Ovary (tissue), 9 donors: ENCODE results near the gene TPX2. TPM values are rescaled to one million over a fixed set of nuclear protein-coding genes. Genes with fewer than 3 reads are reported as not detected.

ENCODE experiments used
- DNase-seq, 5 donors: peaks; one replicate each; pipeline ENCODE4 v3.0.0-alpha.2; 2019 to 2020
- H3K27ac ChIP-seq, 2 donors: fragments of 200-600 bp; one replicate each; pipeline versions ENCODE4 v1.5.1 to v1.8.0; 2019 to 2022
- H3K27me3 ChIP-seq: fragments of 200-600 bp; one replicate; pipeline ENCODE4 v1.8.0; 2022
- H3K36me3 ChIP-seq: fragments of 200-600 bp; sonication (generic); one replicate; pipeline ENCODE4 v1.5.1; 2019
- H3K4me1 ChIP-seq: one replicate; pipeline ENCODE4 v1.8.1; 2013; ENCODE audit warnings: mild to moderate bottlenecking, moderate library complexity; ENCODE audit not compliant: insufficient read depth
- H3K4me3 ChIP-seq: fragments of 200-600 bp; sonication (generic); one replicate; pipeline ENCODE4 v1.5.1; 2017
- H3K9me3 ChIP-seq, 2 donors: fragments of 200-600 bp in 1 of 2; sonication (generic) in 1 of 2; one replicate each; pipeline versions ENCODE4 v1.5.1 to v1.8.1; 2013 to 2019; ENCODE audit warnings: mild to moderate bottlenecking in 1 of 2, moderate library complexity in 1 of 2
- EP300 ChIP-seq: sonication (generic); formaldehyde crosslinking; IDR thresholded peaks from one replicate; pipeline ENCODE4 v1.6.1; 2017; ENCODE audit warnings: antibody characterized with exemption
- POLR2A ChIP-seq: fragments of 450-650 bp; IDR thresholded peaks from one replicate; pipeline ENCODE4 v1.6.1; 2017; ENCODE audit warnings: antibody characterized with exemption, mild to moderate bottlenecking, moderate library complexity
- WGBS, 3 donors: extraction: QIAGEN DNeasy Blood & Tissue Kit in 1 of 3; methylation state at CpG; one replicate each; pipeline versions ENCODE4 v1.1.5 to v1.1.7; 2013 to 2017; 5-methylcytosine and 5-hydroxymethylcytosine counted together
- intact Hi-C, 4 donors: fragments of 100-400 bp; cut with DNase I; formaldehyde crosslinking; loops; one replicate each; pipeline versions ENCODE4 v1.11.0 to v1.15.1; 2022 to 2023
- polyA plus RNA-seq, 2 donors: library from polyadenylated mRNA; stranded (reverse); fragments of 200-250 nt in 1 of 2; fragments of 350-450 nt in 1 of 2; fragmentation: Illumina TruSeq in 1 of 2; extraction: RNeasy Lipid Tissue Mini Kit (QIAGEN cat#74804) in 1 of 2; gene quantifications; one replicate each; pipeline ENCODE4 v1.2.3, GENCODE V29; 2013 to 2014
- total RNA-seq, 7 donors: library from RNA; depleted of rRNA in 2 of 7; stranded (reverse); fragments of >200 nt in 2 of 7; fragmentation: NEBNext Ultra II Directional in 3 of 7; extraction: Animal tissue kit (Norgen Biotek cat#: 25700) in 3 of 7; gene quantifications; one replicate each; pipeline versions ENCODE4 v1.1.0 to v1.2.4, GENCODE V29; 2016 to 2023
- TF ChIP-seq, protein P1 (sequence below), 3 donors: fragments of 450-650 bp in 2 of 3; fragments of 200-600 bp in 1 of 3; IDR thresholded peaks; one replicate each; pipeline versions ENCODE4 v1.5.1 to v1.8.0; 2016 to 2022; ENCODE audit warnings: antibody characterized with exemption in 3 of 3, mild to moderate bottlenecking in 1 of 3
- donor health status: DM: no; HTN: no; CAD: no; lungs with moderate emphysema.
- donor health status: DM: no; HTN: no; CAD: no.
- donor health status: Bipolar disorder and iron deficiency.
- donor health status: DM: yes; HTN: yes; CAD: no.
- donor health status: DM: no; HTN: no; CAD: no.
- donor health status: DM: yes; HTN: yes; CAD: no.

TPX2 gene
- total and polyA plus RNA-seq, 9 donors = 0.10 to 5.2 (median 0.91) TPM

GRCh38 chr20:31843288-31843687 lies 104.2 kb downstream of the TPX2 start:
- H3K4me3 ChIP-seq = no peak overlapping the region
- no peaks in the 10 kb centered on the region for H3K36me3 ChIP-seq
- DNase-seq = no peak
- H3K9me3 ChIP-seq = no peaks in the 10 kb centered on the region
- whole genome bisulfite sequencing, 3 donors = 47 to 68% (median 48%) methylated on average over 6 of the region's 6 CpGs
- intact Hi-C loops = no loop called here
- peak overlapping the region; percentile 14 to 58 for H3K27ac ChIP-seq
- peaks cover 38% of the 10 kb centered on the region for H3K4me1 ChIP-seq
- H3K27me3 ChIP-seq = no peaks in the 10 kb centered on the region
- no peak for TF ChIP-seq EP300

GRCh38 chr20:31843881-31844280 lies 104.8 kb downstream of the TPX2 start:
- H3K4me1 ChIP-seq = peaks cover 37% of the 10 kb centered on the region
- 62 to 65% (median 64%) methylated on average over 5 of the region's 5 CpGs for WGBS, 3 donors
- intact Hi-C loops = no loop called here

DNA sequence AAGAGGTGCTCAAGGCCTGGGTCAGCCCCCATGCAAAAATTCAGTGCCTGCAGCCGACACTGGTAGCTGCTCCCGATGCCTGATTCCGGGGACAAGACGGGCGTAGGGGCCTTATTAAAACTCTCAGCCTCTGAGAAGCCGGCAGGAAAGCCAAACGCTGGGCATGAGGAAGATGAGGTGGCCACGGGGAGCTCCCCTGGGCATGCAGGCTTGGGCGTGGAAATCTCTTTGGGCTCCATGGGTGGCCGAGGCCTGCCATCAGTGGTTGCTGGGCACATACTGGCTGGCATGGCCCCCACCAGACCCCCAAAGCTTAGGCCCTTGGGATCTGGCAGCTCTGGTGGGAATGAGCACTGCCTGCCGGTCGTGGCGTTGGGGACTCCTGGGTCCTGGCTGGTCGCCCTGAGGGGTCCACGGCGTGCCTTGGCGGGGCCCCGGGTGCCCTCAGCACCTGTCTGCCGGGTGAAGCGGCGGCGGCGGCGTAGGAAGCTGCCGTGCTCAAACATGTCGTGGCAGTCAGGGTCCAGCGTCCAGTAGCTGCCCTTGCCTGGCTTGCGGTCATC lies 105.7 kb downstream of the TPX2 start:
- Histone ChIP-seq H3K27ac (peak overlapping the region in 1 of 2 donors; percentile 21), H3K4me1 (peaks cover 37% of the 10 kb centered on the region), H3K4me3 (no peak overlapping the region), H3K9me3 (no peaks in the 10 kb centered on the region), H3K27me3 (no peaks in the 10 kb centered on the region), H3K36me3 (no peaks in the 10 kb centered on the region)
- 59 to 75% (median 70%) methylated on average over 28 of the region's 28 CpGs for WGBS, 3 donors
- TF ChIP-seq EP300 (no peak), POLR2A (no peak)
- TF ChIP-seq, protein P1, sequence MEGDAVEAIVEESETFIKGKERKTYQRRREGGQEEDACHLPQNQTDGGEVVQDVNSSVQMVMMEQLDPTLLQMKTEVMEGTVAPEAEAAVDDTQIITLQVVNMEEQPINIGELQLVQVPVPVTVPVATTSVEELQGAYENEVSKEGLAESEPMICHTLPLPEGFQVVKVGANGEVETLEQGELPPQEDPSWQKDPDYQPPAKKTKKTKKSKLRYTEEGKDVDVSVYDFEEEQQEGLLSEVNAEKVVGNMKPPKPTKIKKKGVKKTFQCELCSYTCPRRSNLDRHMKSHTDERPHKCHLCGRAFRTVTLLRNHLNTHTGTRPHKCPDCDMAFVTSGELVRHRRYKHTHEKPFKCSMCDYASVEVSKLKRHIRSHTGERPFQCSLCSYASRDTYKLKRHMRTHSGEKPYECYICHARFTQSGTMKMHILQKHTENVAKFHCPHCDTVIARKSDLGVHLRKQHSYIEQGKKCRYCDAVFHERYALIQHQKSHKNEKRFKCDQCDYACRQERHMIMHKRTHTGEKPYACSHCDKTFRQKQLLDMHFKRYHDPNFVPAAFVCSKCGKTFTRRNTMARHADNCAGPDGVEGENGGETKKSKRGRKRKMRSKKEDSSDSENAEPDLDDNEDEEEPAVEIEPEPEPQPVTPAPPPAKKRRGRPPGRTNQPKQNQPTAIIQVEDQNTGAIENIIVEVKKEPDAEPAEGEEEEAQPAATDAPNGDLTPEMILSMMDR (IDR thresholded peaks at IDR 0.05) = no peak
- no peak for DNase-seq
- intact Hi-C loops = no loop called here

More at GRCh38 chr20:31843881-31844280, 104.8 kb downstream of the TPX2 start:
- Histone ChIP-seq H3K9me3 (no peaks in the 10 kb centered on the region), H3K4me3 (no peak overlapping the region), H3K27ac (peak overlapping the region in 1 of 2 donors; percentile 58), H3K36me3 (no peaks in the 10 kb centered on the region), H3K27me3 (no peaks in the 10 kb centered on the region)
- TF ChIP-seq, protein P1 (IDR thresholded peaks at IDR 0.05) = no peak
- no peak for TF ChIP-seq POLR2A
- TF ChIP-seq EP300 = no peak
- DNase-seq = no peak

DNA sequence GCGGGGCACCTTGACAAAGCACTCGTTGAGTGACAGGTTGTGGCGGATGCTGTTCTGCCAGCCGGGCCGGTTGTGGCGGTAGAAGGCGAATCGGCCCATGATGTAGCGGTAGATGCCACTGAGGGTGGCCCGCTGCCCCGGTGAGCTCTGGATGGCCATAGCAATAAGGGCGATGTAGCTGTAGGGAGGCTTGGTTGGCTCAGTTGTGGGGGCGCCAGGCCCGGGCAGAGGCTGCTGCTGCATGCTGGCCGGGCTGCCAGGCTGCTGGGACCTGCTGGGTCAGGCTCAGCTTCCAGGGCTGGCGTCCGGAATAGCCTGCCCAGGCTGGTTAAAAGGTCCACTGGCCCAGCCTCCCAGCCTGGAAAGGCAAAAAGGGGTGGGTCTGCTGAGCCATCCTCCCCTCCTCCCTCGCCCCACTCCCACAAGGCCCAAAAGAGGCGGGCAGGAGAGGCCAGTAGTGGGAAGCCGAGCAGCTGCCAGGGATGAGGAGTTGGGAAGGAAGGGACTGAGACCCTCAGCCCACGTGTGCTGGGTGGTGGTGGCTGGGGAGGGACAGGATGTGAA lies 106.3 kb downstream of the TPX2 start, which contains the start of gene FOXS1:
Gene FOXS1, minus strand, starts transcription at position 305 of the 564 bp plus-strand sequence. Its CDS starts 62 bp downstream, at position 243.
- intact Hi-C loops = no loop called here
- Histone ChIP-seq H3K4me3 (no peak within 1 kb of the TSS), H3K4me1 (peaks cover 37% of the 10 kb centered on the region), H3K27ac (peak within 1 kb of the TSS in 1 of 2 donors; percentile 21), H3K27me3 (no peaks in the 10 kb centered on the region), H3K36me3 (no peaks in the 10 kb centered on the region), H3K9me3 (no peaks in the 10 kb centered on the region)
- no peak for TF ChIP-seq POLR2A
- no peak for TF ChIP-seq EP300
- TF ChIP-seq, protein P1 (IDR thresholded peaks at IDR 0.05) = no peak
- 39 to 56% (median 43%) methylated on average over 21 of the region's 21 CpGs for WGBS, 3 donors
- DNase-seq = peak in 4 of 5 donors; percentile 42 to 51 (median 44)

DNA sequence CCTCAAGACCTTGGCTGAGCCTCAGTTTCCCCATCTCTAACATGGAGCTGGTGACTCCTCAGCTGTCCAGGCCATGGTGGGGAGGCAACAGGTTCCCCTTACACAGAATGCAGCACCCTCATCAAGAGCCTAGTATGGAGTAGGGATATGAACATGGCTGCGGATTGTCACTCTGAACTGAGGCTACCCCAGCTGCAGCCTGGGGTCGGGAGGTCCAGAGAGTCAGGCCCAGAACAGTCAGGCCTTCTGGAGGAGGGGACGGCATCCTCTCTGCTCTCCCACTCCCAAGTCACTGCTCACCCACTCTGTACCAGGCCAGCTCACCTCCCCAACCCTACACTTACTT lies 107.7 kb downstream of the TPX2 start:
- Histone ChIP-seq H3K27me3 (no peaks in the 10 kb centered on the region), H3K9me3 (no peaks in the 10 kb centered on the region), H3K4me3 (no peak overlapping the region), H3K4me1 (peaks cover 29% of the 10 kb centered on the region), H3K27ac (no peak overlapping the region), H3K36me3 (no peaks in the 10 kb centered on the region)
- intact Hi-C loops = no loop called here
- TF ChIP-seq POLR2A (no peak), EP300 (no peak)
- TF ChIP-seq, protein P1 (IDR thresholded peaks at IDR 0.05) = no peak
- DNase-seq = no peak
- WGBS, 3 donors = 79 to 86% (median 79%) methylated on average over 3 of the region's 3 CpGs
